BLaER1 treated with 17β-estradiol and CSF1 and Interleukin-3, amounts not matched to agents 10 nM and 100 nM (cell line): Measurements from ENCODE around the gene TMPRSS5.
"Not testable (repeated sequence)": the region's sequence is repeated elsewhere in the genome, so short reads cannot be mapped to it uniquely, and the experiment has no call there.

Experiments used
- H3K27ac ChIP-seq, 11 experiments: shearing (Covaris generic); formaldehyde crosslinking; 2 replicates each; pipeline ENCODE4 v1.8.1; 2022
- H3K27me3 ChIP-seq, 11 experiments: shearing (Covaris generic); formaldehyde crosslinking; 2 replicates each; pipeline ENCODE4 v1.8.1; 2022
- H3K36me3 ChIP-seq, 11 experiments: shearing (Covaris generic); formaldehyde crosslinking; 2 replicates each; pipeline ENCODE4 v1.8.1; 2022
- H3K4me1 ChIP-seq, 10 experiments: shearing (Covaris generic); formaldehyde crosslinking; 2 replicates each; pipeline ENCODE4 v1.8.1; 2022
- H3K4me2 ChIP-seq, 11 experiments: shearing (Covaris generic); formaldehyde crosslinking; 2 replicates each; pipeline ENCODE4 v1.8.1; 2022
- H3K4me3 ChIP-seq, 10 experiments: shearing (Covaris generic); formaldehyde crosslinking; 2 replicates each; pipeline ENCODE4 v1.8.1; 2022
- H3K9ac ChIP-seq, 11 experiments: shearing (Covaris generic); formaldehyde crosslinking; 2 replicates each; pipeline ENCODE4 v1.8.1; 2022
- H3K9me3 ChIP-seq, 11 experiments: shearing (Covaris generic); formaldehyde crosslinking; replicated peaks in 1 of 11; 2 replicates each; pipeline ENCODE4 v1.8.1; 2022
- H4K20me1 ChIP-seq, 11 experiments: shearing (Covaris generic); formaldehyde crosslinking; 2 replicates each; pipeline ENCODE4 v1.8.1; 2022
- Cebpa-rat ChIP-seq, 11 experiments: shearing (Covaris generic); IDR thresholded peaks; 2 replicates each; pipeline ENCODE4 v1.8.1; 2022

The TMPRSS5 gene

DNA sequence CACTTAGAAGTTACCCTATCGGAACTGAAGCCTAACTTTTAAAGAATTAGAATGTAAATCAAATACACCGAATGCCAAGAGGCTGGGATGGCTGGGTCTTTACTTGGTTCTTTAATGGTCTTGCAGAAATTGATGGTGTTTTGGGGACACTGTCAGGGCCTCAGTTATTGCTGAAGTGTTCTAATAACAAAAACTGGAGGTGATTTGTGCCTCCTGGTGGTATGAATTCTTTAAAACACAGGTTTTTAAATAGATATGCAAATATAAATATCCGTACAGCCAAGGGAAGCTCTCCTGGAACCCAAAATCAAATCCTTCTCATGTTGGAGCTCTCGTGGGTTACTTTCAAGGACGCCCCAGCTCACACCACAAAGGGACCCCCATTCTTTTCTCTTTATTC, 19.3 kb upstream of the TMPRSS5 start:
- Histone ChIP-seq H3K36me3 (peaks cover 0 to 4% (median 0%) of the 10 kb centered on the region in 11 experiments; a peak in 2 of 22 replicates), H3K9me3 (peaks cover 0 to 3% (median 0%) of the 10 kb centered on the region in 11 experiments; a peak in 2 of 22 replicates), H3K4me1 (peaks cover 0 to 43% (median 4%) of the 10 kb centered on the region in 10 experiments; a peak in 10 of 20 replicates), H3K9ac (no peak overlapping the region), H4K20me1 (no peaks in the 10 kb centered on the region; a peak in 1 of 22 replicates), H3K27me3 (no peaks in the 10 kb centered on the region), H3K27ac (no peak overlapping the region), H3K4me2 (no peak overlapping the region), H3K4me3 (no peak overlapping the region)
- no peak for TF ChIP-seq Cebpa-rat (IDR thresholded peaks at IDR 0.05)

DNA sequence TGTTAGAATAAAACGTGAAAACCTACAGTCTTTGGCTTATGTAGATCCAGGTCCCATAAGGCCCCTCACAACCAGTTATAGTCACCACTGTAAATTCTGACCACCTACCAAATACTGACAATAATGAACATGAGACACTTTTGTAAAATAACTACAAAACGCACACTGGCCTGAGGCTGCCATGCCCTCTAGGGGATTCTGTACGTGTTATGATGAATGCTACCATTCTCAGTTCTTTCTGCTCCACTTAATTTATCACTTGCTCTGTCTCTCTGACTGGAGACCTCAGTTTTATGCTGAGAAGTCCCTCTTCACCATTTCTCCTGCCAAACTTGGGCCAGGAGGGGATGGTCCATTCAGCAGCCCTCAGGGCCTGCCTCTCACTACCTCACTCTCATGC, 18.7 kb upstream of the TMPRSS5 start:
- Histone ChIP-seq H3K9me3 (peaks cover 0 to 9% (median 0%) of the 10 kb centered on the region in 11 experiments; a peak in 2 of 22 replicates), H3K4me3 (no peak overlapping the region), H3K36me3 (peaks cover 0 to 9% (median 0%) of the 10 kb centered on the region in 11 experiments; a peak in 3 of 22 replicates), H3K9ac (no peak overlapping the region), H3K27ac (no peak overlapping the region), H4K20me1 (no peaks in the 10 kb centered on the region; a peak in 1 of 22 replicates), H3K4me2 (no peak overlapping the region), H3K27me3 (no peaks in the 10 kb centered on the region), H3K4me1 (peaks cover 0 to 37% (median 4%) of the 10 kb centered on the region in 10 experiments; a peak in 10 of 20 replicates)
- no peak for TF ChIP-seq Cebpa-rat (IDR thresholded peaks at IDR 0.05)

DNA sequence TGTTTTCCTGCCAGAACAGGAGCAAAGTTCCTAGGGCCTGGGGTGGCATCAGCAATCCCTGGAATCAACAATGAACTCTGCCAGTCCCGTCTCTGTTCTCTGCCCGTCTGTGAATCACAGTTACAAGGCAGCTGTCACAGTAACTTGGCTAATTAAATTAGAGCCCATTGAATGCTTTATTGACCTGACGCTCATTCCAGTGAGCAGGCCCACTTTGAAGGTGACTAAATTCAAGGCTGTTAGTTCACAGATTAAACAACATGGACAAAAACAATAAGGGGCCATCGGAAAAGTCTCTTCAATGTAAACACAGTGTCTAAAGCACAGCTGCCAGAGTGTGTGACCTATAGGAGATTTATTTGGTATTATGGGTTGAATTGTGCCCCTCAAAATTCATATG, 17.7 kb upstream of the TMPRSS5 start:
- no peak overlapping the region for H3K4me3 ChIP-seq
- H3K9me3 ChIP-seq = peaks cover 0 to 9% (median 0%) of the 10 kb centered on the region in 11 experiments; a peak in 2 of 22 replicates
- H3K27me3 ChIP-seq = no peaks in the 10 kb centered on the region
- no peak overlapping the region for H3K4me2 ChIP-seq
- no peak overlapping the region for H3K9ac ChIP-seq
- no peak overlapping the region for H3K27ac ChIP-seq
- H4K20me1 ChIP-seq = no peaks in the 10 kb centered on the region
- TF ChIP-seq Cebpa-rat (IDR thresholded peaks at IDR 0.05) = no peak
- H3K4me1 ChIP-seq = peaks cover 0 to 27% (median 2%) of the 10 kb centered on the region in 10 experiments; a peak in 8 of 20 replicates
- H3K36me3 ChIP-seq = peaks cover 0 to 9% (median 2%) of the 10 kb centered on the region in 11 experiments; a peak in 3 of 22 replicates

DNA sequence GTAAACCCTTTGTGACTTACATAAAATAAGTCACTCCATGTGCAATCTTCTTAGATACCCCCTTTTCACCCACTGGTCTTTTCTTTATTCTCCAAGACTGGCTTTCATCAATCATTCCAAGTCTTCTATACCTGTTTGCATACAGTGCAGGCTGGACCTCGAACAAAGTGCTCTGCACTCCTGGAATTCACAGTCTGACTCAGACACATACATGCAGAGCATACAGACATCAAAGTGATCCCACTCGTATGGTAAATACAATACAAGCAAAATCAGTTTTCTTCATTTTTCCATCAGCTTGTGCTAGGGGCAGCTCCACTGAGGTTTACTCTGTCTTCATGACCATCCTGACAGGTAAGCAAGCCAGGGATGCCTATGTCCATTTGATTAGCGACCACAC, 16.8 kb upstream of the TMPRSS5 start:
- no peak for TF ChIP-seq Cebpa-rat (IDR thresholded peaks at IDR 0.05)
- no peaks in the 10 kb centered on the region for H3K27me3 ChIP-seq
- no peaks in the 10 kb centered on the region for H4K20me1 ChIP-seq
- H3K4me1 ChIP-seq = peaks cover 0 to 21% (median 0%) of the 10 kb centered on the region in 10 experiments; a peak in 2 of 20 replicates
- H3K36me3 ChIP-seq = peaks cover 0 to 9% (median 2%) of the 10 kb centered on the region in 11 experiments; a peak in 3 of 22 replicates
- H3K27ac ChIP-seq = no peak overlapping the region
- no peak overlapping the region for H3K4me3 ChIP-seq
- no peak overlapping the region for H3K4me2 ChIP-seq
- H3K9ac ChIP-seq = no peak overlapping the region
- H3K9me3 ChIP-seq = peaks cover 0 to 9% (median 0%) of the 10 kb centered on the region in 11 experiments; a peak in 2 of 22 replicates

DNA sequence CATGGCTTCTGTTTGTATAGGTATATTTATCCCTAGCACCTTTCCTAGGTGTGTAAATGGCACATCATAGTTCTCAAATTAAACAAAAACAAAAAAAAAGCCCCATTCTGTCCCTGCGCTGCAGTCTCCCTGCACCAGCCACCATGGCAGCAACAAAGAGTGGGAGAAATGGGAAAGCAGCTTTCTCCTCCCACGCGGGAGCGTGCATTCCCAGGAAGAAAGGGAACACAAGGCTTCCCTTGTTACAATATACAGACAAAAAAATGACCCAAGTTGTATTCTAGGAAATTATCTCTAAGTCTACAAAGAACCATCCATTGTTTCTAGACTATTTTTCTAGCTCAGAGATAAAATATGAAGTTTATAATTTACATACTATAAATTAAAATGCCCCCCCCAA, 16.1 kb upstream of the TMPRSS5 start:
- Histone ChIP-seq H3K4me1 (peaks cover 0 to 14% (median 0%) of the 10 kb centered on the region in 10 experiments; a peak in 2 of 20 replicates), H4K20me1 (no peaks in the 10 kb centered on the region)
- TF ChIP-seq Cebpa-rat (IDR thresholded peaks at IDR 0.05) = no peak

DNA sequence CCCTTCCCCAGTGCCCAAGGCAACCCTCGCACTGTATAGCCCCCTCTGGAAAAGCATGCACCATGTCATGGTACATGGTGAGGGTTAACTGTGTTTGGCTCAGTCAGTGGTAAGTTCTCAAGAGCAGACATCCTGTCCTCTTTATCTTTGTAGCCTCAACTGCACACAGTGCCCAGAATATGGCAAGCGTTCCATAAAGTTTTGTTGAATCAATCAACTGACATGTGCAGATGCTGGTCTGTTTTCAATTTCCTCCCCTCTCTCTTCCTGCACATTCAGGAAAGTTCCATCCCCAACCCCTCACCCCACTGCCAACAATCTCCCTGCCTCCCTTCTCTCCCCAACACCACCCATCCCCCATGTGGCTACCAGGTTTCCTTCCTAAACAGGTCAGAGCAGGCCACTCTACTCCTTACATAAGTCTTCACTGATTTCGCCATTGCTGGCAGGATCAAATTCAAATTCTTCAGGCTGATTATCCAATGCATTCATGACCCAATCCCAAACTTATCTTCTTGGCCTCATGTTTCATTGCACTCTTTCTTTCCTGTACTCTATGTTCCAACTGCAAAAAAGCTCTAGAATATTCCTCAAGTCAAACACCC, 15.5 kb upstream of the TMPRSS5 start:
- TF ChIP-seq Cebpa-rat (IDR thresholded peaks at IDR 0.05) = no peak
- no peak overlapping the region for H3K4me2 ChIP-seq

More for the DNA sequence above, 16.1 kb upstream of the TMPRSS5 start:
- Histone ChIP-seq H3K27me3 (no peaks in the 10 kb centered on the region), H3K4me3 (no peak overlapping the region), H3K9ac (no peak overlapping the region), H3K9me3 (peaks cover 0 to 9% (median 2%) of the 10 kb centered on the region in 11 experiments; a peak in 6 of 22 replicates), H3K4me2 (no peak overlapping the region), H3K27ac (no peak overlapping the region), H3K36me3 (peaks cover 0 to 9% (median 2%) of the 10 kb centered on the region in 11 experiments; a peak in 3 of 22 replicates)

DNA sequence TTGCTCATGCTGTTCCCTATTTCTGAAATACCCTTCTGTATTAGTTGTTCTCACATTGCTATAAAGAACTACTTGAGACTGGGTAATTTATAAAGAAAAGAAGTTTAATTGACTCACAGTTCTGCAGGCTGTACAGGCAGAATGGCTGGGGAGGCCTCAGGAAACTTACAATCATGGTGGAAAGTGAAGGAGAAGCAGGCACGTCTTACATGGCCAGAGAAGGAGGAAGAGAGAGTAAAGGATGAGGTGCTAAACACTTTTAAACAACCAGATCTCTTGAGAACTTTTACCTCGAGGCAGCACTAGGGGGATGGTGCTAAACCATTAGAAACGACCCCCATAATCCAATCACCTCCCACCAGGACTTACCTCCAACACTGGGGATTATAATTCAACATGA, 14.4 kb upstream of the TMPRSS5 start:
- H4K20me1 ChIP-seq, H3K4me1 ChIP-seq, H3K4me2 ChIP-seq, H3K4me3 ChIP-seq, H3K9ac ChIP-seq, H3K27me3 ChIP-seq, H3K27ac ChIP-seq: not testable (repeated sequence)
- peaks cover 0 to 20% (median 12%) of the 10 kb centered on the region in 11 experiments; a peak in 16 of 22 replicates for H3K9me3 ChIP-seq
- peaks cover 0 to 21% (median 9%) of the 10 kb centered on the region in 11 experiments; a peak in 8 of 22 replicates for H3K36me3 ChIP-seq

More for the DNA sequence above, 15.5 kb upstream of the TMPRSS5 start:
- Histone ChIP-seq H4K20me1 (no peaks in the 10 kb centered on the region), H3K36me3 (peaks cover 0 to 10% (median 3%) of the 10 kb centered on the region in 11 experiments; a peak in 4 of 22 replicates), H3K9me3 (peaks cover 0 to 15% (median 8%) of the 10 kb centered on the region in 11 experiments; a peak in 15 of 22 replicates), H3K27ac (no peak overlapping the region), H3K27me3 (no peaks in the 10 kb centered on the region), H3K4me1 (peaks cover 0 to 8% (median 0%) of the 10 kb centered on the region in 10 experiments; a peak in 2 of 20 replicates), H3K4me3 (no peak overlapping the region), H3K9ac (no peak overlapping the region)

DNA sequence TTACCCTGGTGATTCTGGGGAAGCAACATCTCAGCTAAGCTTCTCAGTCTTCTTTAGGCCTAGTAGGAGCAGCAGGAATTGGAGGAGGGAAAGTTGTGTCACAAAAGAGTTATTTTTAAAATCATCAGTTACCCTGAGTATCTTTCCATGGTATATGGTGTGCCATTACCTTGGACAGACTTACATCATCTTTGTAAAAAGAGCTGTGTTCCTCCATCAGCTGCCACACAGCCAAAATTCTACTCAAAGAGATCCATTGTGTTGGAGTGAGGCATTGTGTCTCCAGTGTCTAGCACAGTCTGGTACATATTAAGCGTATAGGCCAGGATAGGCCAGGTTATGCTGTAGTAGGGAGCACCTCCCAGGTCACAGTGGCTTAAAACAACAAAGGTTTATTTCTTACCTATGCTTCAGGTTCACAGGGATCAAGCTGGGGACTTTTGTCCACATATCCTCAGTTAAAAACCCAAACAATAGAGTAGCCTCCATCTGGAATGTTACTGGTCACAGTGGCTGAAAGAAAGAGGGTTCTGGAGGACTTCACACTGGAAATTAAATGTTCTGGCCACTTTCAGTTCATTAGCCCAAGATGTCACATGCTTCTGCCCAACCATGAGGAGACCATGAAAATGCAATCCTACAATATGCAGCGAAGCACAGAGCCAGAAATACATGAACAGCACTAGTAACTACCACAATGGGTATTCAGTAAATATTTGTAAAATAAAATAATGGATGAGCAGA, 9.9 kb upstream of the TMPRSS5 start:
- Histone ChIP-seq H4K20me1 (no peaks in the 10 kb centered on the region), H3K9ac (no peak overlapping the region), H3K36me3 (peaks cover 0 to 24% (median 11%) of the 10 kb centered on the region in 11 experiments; a peak in 10 of 22 replicates), H3K4me3 (no peak overlapping the region), H3K9me3 (peaks cover 5 to 31% (median 19%) of the 10 kb centered on the region in 11 experiments; a peak in 17 of 22 replicates), H3K4me2 (no peak overlapping the region), H3K27ac (no peak overlapping the region), H3K27me3 (no peaks in the 10 kb centered on the region), H3K4me1 (no peaks in the 10 kb centered on the region)
- no peak for TF ChIP-seq Cebpa-rat (IDR thresholded peaks at IDR 0.05)

DNA sequence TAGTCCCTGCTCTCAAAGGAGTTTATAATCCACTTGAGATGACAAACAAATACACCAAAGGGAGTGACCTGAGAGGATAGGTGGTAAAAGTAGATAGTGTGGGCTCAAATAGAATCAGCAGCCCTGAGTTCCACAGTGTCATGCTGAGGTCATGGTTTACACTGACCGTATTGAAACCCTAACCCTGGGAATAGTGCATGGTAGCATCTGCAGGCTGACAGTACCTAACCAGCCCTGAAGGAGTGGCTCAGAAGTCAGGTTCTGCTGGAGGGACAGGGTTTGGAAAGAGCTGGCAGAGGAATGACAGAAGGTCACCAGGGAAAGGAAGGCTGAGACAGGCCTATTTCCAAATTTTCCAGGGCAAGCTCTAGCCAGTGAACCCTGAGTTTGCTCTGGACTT, 9.2 kb upstream of the TMPRSS5 start:
- no peak for TF ChIP-seq Cebpa-rat (IDR thresholded peaks at IDR 0.05)
- H3K9ac ChIP-seq = no peak overlapping the region
- H3K27me3 ChIP-seq = no peaks in the 10 kb centered on the region
- no peak overlapping the region for H3K4me3 ChIP-seq
- no peaks in the 10 kb centered on the region for H4K20me1 ChIP-seq
- H3K4me1 ChIP-seq = no peaks in the 10 kb centered on the region
- H3K9me3 ChIP-seq = peaks cover 5 to 31% (median 18%) of the 10 kb centered on the region in 11 experiments; a peak in 17 of 22 replicates
- no peak overlapping the region for H3K4me2 ChIP-seq
- peaks cover 0 to 21% (median 11%) of the 10 kb centered on the region in 11 experiments; a peak in 10 of 22 replicates for H3K36me3 ChIP-seq
- H3K27ac ChIP-seq = no peak overlapping the region
